Lung (tissue), 12 donors: ENCODE results near the gene DEPDC4. TPM values are rescaled to one million over a fixed set of nuclear protein-coding genes. Genes with fewer than 3 reads are reported as not detected.

ENCODE experiments used
- ATAC-seq: fragments of 200-7000 bp; cut with Tn5 transposase; one replicate; pipeline ENCODE4 v1.9.1; 2020; ENCODE audit warnings: moderate number of reproducible peaks; ENCODE audit not compliant: insufficient read depth, low FRiP score
- DNase-seq, 3 donors: peaks; one replicate each; pipeline ENCODE4 v3.0.0-alpha.2; 2013 to 2017
- H3K27ac ChIP-seq, 2 donors: one replicate each; pipeline ENCODE4 v1.5.1; 2013; ENCODE audit warnings: mild to moderate bottlenecking in 2 of 2, moderate library complexity in 2 of 2, control low read depth in 1 of 2, inconsistent platforms in 1 of 2, low read depth in 1 of 2, low read length in 1 of 2
- H3K27me3 ChIP-seq, 3 donors: one replicate each; pipeline ENCODE4 v1.5.1; 2013; ENCODE audit warnings: low read length in 2 of 3; ENCODE audit not compliant: control insufficient read depth in 3 of 3, insufficient read depth in 3 of 3
- H3K36me3 ChIP-seq, 4 donors: one replicate each; pipeline ENCODE4 v1.5.1; 2013; ENCODE audit warnings: low read length in 4 of 4, mild to moderate bottlenecking in 1 of 4, moderate library complexity in 1 of 4; ENCODE audit not compliant: control insufficient read depth in 4 of 4, insufficient read depth in 4 of 4
- H3K4me1 ChIP-seq, 5 donors: one replicate each; pipeline ENCODE4 v1.5.1; 2013; ENCODE audit warnings: low read length in 5 of 5, mild to moderate bottlenecking in 2 of 5, moderate library complexity in 1 of 5; ENCODE audit not compliant: control insufficient read depth in 5 of 5, insufficient read depth in 5 of 5
- H3K4me3 ChIP-seq: one replicate; pipeline ENCODE4 v1.5.1; 2013; ENCODE audit warnings: mild to moderate bottlenecking, control low read depth, moderate library complexity
- H3K9ac ChIP-seq, 2 donors: one replicate each; pipeline ENCODE4 v1.5.1; 2013; ENCODE audit warnings: low read length in 2 of 2, control low read depth in 1 of 2; ENCODE audit not compliant: insufficient read depth in 1 of 2
- H3K9me3 ChIP-seq, 4 donors: one replicate each; pipeline ENCODE4 v1.5.1; 2013; ENCODE audit warnings: low read length in 3 of 4, mild to moderate bottlenecking in 1 of 4, moderate library complexity in 1 of 4; ENCODE audit not compliant: control insufficient read depth in 4 of 4, insufficient read depth in 3 of 4
- CTCF ChIP-seq: IDR thresholded peaks from 2 replicates; pipeline ENCODE4 v1.5.1; 2012; ENCODE audit warnings: mild to moderate bottlenecking; ENCODE audit errors: control extremely low read depth, extremely low read depth
- WGBS, 2 donors: extraction: QIAGEN DNeasy Blood & Tissue Kit; methylation state at CpG; one replicate each; pipeline ENCODE4 v1.1.7; 2013; 5-methylcytosine and 5-hydroxymethylcytosine counted together
- polyA plus RNA-seq, 2 donors: library from polyadenylated mRNA; stranded (reverse); fragments of 200-250 nt; gene quantifications; one replicate each; pipeline ENCODE4 v1.2.1, GENCODE V29; 2013
- total RNA-seq, 2 donors: library from RNA; depleted of rRNA in 1 of 2; stranded (reverse); fragments of >200 nt in 1 of 2; gene quantifications; one replicate each; pipeline ENCODE4 v1.2.1, GENCODE V29; 2014 to 2021
- donor health status: control.
- donor health status: control.
- donor health status: Bipolar disorder and iron deficiency.
- donor health status: healthy.
- donor health status: DM: yes; HTN: yes; CAD: no.

The DEPDC4 gene
- total and polyA plus RNA-seq, 4 donors = 0.54 to 6.2 (median 1.2) TPM

GRCh38 chr12:100258127-100258526 lies 8.8 kb downstream of the DEPDC4 start:
- H3K9ac ChIP-seq = no peak overlapping the region
- no peaks in the 10 kb centered on the region for H3K9me3 ChIP-seq
- ATAC-seq (no peak), DNase-seq (no peak)
- 100% methylated on average over 1 of the region's 1 CpG for WGBS, 2 donors
- no peaks in the 10 kb centered on the region for H3K36me3 ChIP-seq
- H3K27me3 ChIP-seq = no peaks in the 10 kb centered on the region
- H3K4me3 ChIP-seq = no peak overlapping the region
- no peak for TF ChIP-seq CTCF
- H3K4me1 ChIP-seq = no peaks in the 10 kb centered on the region
- no peak overlapping the region for H3K27ac ChIP-seq

- TF ChIP-seq CTCF = no peak
- H3K4me3 ChIP-seq = no peak overlapping the region
Observed at GRCh38 chr12:100254876-100255275, 12.0 kb downstream of the DEPDC4 start.

GRCh38 chr12:100253437-100253836 lies 13.4 kb downstream of the DEPDC4 start:
- H3K9ac ChIP-seq = no peak overlapping the region
- H3K4me1 ChIP-seq = no peaks in the 10 kb centered on the region
- no peak overlapping the region for H3K27ac ChIP-seq
- H3K27me3 ChIP-seq = no peaks in the 10 kb centered on the region
- H3K4me3 ChIP-seq = no peak overlapping the region
- WGBS, 2 donors = 93 to 98% methylated on average over 1 of the region's 1 CpG
- ATAC-seq (no peak), DNase-seq (no peak)
- H3K9me3 ChIP-seq = no peaks in the 10 kb centered on the region
- TF ChIP-seq CTCF = no peak
- H3K36me3 ChIP-seq = no peaks in the 10 kb centered on the region

More at GRCh38 chr12:100254876-100255275, 12.0 kb downstream of the DEPDC4 start:
- WGBS, 2 donors = 92 to 94% methylated on average over 1 of the region's 1 CpG
- H3K4me1 ChIP-seq = no peaks in the 10 kb centered on the region
- H3K9ac ChIP-seq = no peak overlapping the region
- H3K9me3 ChIP-seq = no peaks in the 10 kb centered on the region
- no peaks in the 10 kb centered on the region for H3K27me3 ChIP-seq
- no peak overlapping the region for H3K27ac ChIP-seq
- DNase-seq = no peak
- H3K36me3 ChIP-seq = no peaks in the 10 kb centered on the region
- ATAC-seq = no peak

GRCh38 chr12:100251917-100252316 lies 15.0 kb downstream of the DEPDC4 start:
- Histone ChIP-seq H3K9ac (no peak overlapping the region), H3K9me3 (no peaks in the 10 kb centered on the region), H3K27ac (peak overlapping the region in 1 of 2 donors; percentile 22), H3K4me1 (no peaks in the 10 kb centered on the region), H3K4me3 (no peak overlapping the region), H3K27me3 (no peaks in the 10 kb centered on the region), H3K36me3 (no peaks in the 10 kb centered on the region)
- no peak for ATAC-seq
- peak; percentile 65 to 90 (median 69) for DNase-seq
- TF ChIP-seq CTCF = no peak
- WGBS, 2 donors = 56 to 78% methylated on average over 2 of the region's 2 CpGs
